Cardiac fibroblast (primary cell): ENCODE results near the gene EGFR.

Experiments
- DNase-seq, 2 donors: peaks; one replicate each; pipeline versions ENCODE4 v3.0.0 to v3.0.0-alpha.2; 2010; ENCODE audit warnings: low read depth in 2 of 2
- H3K4me3 ChIP-seq, 2 donors: replicated peaks in 1 of 2; 1 replicate in 1 of 2; 2 replicates in 1 of 2; pipeline ENCODE4 v1.5.1; 2011; ENCODE audit warnings: low read depth in 2 of 2, low read length in 2 of 2, mild to moderate bottlenecking in 2 of 2, moderate library complexity in 1 of 2
- TF ChIP-seq, protein P1 (sequence below): IDR thresholded peaks from one replicate; pipeline ENCODE4 v1.5.1; 2011; ENCODE audit warnings: low read depth, mild to moderate bottlenecking, low read length, inconsistent platforms

Gene EGFR

DNA sequence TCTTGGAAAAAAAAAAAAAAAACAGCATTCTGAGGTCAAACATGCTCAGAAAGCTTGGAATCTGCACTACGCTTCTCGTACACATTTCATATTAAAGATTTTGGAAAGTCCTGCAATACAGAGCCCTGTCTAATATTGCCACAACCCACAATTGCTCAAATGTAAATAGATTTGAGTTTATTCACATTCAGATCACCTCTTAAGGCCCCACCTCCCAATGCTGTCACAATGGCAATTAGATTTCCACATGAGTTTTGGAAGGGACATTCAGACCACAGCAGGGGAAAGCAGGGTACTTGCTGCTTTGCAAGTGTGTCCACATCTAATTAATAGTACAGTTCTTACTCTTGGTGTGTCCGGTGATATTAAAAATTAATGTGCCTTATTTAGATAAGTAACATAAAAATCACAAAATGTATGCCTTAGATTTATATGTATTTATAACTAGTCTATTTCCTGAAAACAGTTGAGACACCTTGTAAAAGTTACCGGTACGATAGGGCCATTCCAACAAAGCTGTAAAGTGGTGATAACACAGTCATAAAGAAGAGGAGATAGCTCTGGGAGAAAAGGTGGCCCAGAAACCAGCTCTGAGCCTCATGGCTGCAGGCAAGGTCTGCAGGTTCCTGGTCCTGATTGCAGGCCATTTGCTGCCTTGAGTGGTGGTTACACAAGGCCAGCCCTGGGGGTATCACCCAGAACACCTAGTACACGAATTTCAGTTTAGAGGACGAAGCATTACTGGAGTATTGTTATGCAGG is 27.9 kb downstream of the EGFR start:
- TF ChIP-seq, protein P1, sequence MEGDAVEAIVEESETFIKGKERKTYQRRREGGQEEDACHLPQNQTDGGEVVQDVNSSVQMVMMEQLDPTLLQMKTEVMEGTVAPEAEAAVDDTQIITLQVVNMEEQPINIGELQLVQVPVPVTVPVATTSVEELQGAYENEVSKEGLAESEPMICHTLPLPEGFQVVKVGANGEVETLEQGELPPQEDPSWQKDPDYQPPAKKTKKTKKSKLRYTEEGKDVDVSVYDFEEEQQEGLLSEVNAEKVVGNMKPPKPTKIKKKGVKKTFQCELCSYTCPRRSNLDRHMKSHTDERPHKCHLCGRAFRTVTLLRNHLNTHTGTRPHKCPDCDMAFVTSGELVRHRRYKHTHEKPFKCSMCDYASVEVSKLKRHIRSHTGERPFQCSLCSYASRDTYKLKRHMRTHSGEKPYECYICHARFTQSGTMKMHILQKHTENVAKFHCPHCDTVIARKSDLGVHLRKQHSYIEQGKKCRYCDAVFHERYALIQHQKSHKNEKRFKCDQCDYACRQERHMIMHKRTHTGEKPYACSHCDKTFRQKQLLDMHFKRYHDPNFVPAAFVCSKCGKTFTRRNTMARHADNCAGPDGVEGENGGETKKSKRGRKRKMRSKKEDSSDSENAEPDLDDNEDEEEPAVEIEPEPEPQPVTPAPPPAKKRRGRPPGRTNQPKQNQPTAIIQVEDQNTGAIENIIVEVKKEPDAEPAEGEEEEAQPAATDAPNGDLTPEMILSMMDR, result no peak
- no peak for DNase-seq
- no peak overlapping the region for H3K4me3 ChIP-seq

DNA sequence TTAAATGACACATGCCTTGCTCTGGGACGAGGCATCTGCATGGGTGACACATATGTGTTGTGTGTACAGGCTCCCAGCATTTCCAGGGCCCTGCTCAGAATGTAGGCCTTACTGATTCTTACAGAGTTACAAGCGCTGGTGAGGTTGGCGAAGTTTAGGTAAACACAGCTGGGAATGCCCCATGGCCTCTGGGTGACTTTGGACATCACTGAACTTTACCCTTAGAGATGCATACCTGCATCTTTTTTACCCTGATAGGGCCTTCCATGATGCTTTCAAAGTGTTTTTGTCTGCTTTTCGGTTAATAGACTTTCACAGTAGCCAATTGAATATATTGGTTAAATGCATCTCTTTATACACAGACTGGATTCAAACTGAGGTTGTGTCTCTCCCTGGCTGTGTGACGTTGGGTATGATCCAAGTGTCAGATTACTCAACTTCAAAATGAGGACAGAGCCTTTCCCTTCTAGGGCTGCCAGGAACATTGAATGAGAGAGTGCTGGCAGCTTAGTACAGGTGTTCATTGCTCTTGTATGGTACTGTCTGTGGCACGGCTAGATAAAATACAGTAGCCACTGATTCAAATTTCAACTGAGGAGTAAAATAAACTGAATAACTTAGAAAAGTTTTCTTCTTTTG is 29.5 kb downstream of the EGFR start:
- DNase-seq, result peak in 1 of 2 donors; percentile 38
- H3K4me3 ChIP-seq, result no peak overlapping the region
- TF ChIP-seq, protein P1, result no peak

DNA sequence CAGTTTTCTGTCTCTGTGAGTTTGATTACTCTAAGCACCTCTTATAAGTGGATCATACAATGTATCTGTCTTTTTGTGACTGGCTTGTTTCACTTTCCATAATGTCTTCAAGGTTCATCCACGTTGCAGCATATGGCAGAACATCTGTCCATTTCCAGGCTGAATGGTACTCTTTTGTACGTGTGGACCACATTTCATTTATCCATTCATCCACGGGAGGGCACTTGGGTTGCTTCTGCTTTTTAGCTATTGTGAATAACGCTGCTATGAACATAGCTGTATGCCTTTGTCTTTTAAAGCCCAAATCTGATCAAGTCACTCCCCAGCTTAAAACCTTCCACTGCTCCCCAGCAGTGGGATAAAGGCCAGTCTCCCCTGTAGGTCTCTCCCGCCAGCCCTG is 31.5 kb downstream of the EGFR start:
- H3K4me3 ChIP-seq, result no peak overlapping the region
- DNase-seq, result peak in 1 of 2 donors; percentile 5
- TF ChIP-seq, protein P1, result no peak

DNA sequence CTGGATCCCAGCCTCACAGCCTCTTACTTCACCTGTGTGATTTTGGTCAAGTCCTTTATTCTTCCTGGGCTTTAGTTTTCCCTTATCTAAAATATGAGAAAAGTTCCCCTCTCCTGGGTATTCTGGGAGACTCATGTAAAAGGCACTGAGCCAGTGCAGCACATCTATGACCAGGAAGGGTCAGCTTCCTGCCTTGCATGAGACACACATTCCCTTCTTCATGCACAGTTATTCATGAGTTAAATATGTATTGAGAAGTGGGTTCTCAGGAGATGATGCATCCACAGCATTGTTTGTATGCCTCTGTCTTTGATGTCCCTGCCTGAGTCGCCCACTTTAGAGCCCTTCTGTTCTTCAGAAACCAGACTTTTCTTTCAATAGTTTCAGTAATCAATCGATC is 33.3 kb downstream of the EGFR start:
- peak in 1 of 2 donors; percentile 93 for DNase-seq
- H3K4me3 ChIP-seq, result no peak overlapping the region
- TF ChIP-seq, protein P1, result no peak

DNA sequence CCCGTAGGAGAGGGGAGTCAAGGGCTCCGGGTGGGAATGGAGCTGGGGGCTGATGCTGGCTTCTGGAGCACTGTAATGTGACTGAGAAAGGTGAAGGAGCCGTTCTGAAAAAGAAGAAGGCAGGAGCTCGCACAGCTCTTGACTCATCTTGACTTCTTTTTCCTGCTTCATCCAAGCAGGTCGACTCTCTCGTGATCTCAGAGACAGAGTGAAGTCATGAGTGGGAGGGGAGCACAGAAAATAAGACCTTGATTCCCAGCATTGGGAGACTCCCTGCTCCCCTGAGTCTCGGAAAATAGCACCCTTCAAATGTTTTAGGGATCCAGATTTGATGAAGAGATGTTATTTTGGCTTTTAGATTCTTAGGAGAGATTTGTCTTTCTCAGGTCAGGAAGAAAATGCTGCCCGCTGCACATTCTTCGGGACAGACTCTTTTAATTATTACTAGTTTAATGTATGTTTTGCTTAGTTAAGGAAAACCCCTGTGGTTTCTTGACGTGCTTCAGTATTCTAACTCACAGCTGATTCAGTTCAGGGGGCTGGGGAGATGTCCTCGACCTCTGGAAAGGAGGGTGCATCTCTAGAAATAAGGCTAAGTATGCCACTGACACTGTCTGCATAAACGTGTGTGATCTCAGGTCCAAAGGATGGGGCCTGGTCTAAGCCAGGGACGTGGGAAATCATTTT is 34.1 kb downstream of the EGFR start:
- TF ChIP-seq, protein P1, result no peak
- peak in 1 of 2 donors; percentile 76 for DNase-seq
- H3K4me3 ChIP-seq, result no peak overlapping the region

DNA sequence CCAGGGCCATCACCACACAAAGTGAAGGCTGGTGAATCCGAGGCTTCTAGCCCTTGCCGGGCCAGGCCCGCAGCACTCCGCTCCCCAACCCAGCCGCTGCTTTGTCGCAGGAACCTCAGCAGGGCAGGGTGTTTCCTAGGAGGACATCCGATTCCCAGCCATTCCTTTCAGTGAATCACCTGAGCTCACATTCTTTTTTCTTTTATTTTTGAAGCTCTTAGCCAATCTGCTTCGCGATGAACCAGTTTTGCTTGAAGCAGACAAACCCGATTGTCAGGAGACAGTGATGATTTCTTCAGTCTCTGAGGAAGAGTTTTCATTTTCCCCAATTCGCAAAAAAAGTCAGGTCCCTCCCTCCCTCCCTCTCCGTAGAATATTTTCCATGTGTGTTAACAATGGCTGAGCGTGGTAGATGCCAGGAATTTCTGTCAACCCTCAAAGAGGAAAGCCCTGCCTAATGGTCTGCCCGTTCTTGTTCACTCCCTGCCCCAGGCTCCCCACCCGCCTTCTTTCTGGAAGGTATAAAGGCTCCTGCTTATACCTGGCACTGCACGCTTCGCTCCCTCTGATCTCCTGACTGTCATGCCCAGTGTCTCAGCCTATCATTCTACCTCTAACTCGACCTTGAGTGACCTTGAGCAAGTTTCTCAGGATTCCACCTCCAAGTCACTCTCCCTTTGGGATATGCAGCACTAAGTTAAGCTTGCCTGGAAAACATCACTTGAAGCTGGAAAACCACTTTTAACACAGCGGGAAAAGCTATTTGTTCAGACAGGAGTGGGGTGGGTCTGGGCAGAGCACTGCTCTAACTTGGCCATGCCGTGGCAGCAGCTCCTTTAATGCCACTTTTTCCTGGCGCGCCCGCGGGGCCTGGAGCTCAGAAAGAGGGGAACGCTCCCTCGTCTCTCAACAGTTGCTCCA is 35.1 kb downstream of the EGFR start:
- peak in 1 of 2 donors; percentile 65 for DNase-seq
- TF ChIP-seq, protein P1, result no peak
- H3K4me3 ChIP-seq, result no peak overlapping the region
